ENCODE measurements around the gene FBLN2.

The FBLN2 gene

DNA sequence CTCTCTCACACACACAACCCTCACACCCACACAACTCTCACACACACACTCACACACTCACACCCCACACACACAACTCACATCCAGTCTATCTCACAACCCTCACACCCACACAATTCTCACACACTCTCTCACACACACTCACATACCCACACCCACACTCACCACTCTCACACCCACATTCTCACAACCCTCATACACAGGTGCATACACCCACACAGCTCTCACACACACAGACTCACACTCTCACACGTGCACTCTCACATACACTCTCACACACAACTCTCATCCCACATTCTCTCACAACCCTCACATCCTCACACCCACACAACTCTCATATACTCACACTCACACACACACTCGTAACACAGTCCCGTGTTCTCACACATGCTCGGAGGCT lies 134.4 kb downstream of the FBLN2 start:
- H3K4me2 ChIP-seq, result no peak overlapping the region
- H3K27me3 ChIP-seq (ENCODE audit: insufficient read depth, low read depth), result peaks cover 5% of the 10 kb centered on the region; the same call in 1 of the 2 replicates
- no peaks in the 10 kb centered on the region for H3K4me1 ChIP-seq (ENCODE audit: low read depth, poor library complexity, severe bottlenecking)
- H2AFZ ChIP-seq (ENCODE audit: low read depth), result no peak overlapping the region
- H3K79me2 ChIP-seq (ENCODE audit: insufficient read depth, low read depth), result no peaks in the 10 kb centered on the region
- no peaks in the 10 kb centered on the region for H3K36me3 ChIP-seq (ENCODE audit: insufficient read depth)
- no peak overlapping the region for H3K4me3 ChIP-seq (IDR thresholded peaks at IDR 0.05; ENCODE audit: insufficient read depth, low read depth, low read length)
- H4K20me1 ChIP-seq (ENCODE audit: insufficient read depth), result no peaks in the 10 kb centered on the region
- TF ChIP-seq, protein P1, sequence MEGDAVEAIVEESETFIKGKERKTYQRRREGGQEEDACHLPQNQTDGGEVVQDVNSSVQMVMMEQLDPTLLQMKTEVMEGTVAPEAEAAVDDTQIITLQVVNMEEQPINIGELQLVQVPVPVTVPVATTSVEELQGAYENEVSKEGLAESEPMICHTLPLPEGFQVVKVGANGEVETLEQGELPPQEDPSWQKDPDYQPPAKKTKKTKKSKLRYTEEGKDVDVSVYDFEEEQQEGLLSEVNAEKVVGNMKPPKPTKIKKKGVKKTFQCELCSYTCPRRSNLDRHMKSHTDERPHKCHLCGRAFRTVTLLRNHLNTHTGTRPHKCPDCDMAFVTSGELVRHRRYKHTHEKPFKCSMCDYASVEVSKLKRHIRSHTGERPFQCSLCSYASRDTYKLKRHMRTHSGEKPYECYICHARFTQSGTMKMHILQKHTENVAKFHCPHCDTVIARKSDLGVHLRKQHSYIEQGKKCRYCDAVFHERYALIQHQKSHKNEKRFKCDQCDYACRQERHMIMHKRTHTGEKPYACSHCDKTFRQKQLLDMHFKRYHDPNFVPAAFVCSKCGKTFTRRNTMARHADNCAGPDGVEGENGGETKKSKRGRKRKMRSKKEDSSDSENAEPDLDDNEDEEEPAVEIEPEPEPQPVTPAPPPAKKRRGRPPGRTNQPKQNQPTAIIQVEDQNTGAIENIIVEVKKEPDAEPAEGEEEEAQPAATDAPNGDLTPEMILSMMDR (conservative IDR thresholded peaks at IDR 0.05; ENCODE audit: low read depth, low read length), result no peak
- no peak overlapping the region for H3K9ac ChIP-seq
- H3K27ac ChIP-seq, result no peak overlapping the region

GRCh38 chr3:13683772-13684171 lies 134.8 kb downstream of the FBLN2 start:
- Histone ChIP-seq H3K4me3 (IDR thresholded peaks at IDR 0.05; ENCODE audit: insufficient read depth, low read depth, low read length) (no peak overlapping the region), H3K4me2 (no peak overlapping the region), H4K20me1 (ENCODE audit: insufficient read depth) (no peaks in the 10 kb centered on the region), H3K27ac (no peak overlapping the region), H3K79me2 (ENCODE audit: insufficient read depth, low read depth) (no peaks in the 10 kb centered on the region), H3K36me3 (ENCODE audit: insufficient read depth) (no peaks in the 10 kb centered on the region), H3K9ac (no peak overlapping the region), H3K27me3 (ENCODE audit: insufficient read depth, low read depth) (peaks cover 5% of the 10 kb centered on the region; the same call in 1 of the 2 replicates), H3K4me1 (ENCODE audit: low read depth, poor library complexity, severe bottlenecking) (no peaks in the 10 kb centered on the region), H2AFZ (ENCODE audit: low read depth) (no peak overlapping the region)
- TF ChIP-seq, protein P1 (conservative IDR thresholded peaks at IDR 0.05; ENCODE audit: low read depth, low read length), result no peak

GRCh38 chr3:13684350-13684749 lies 135.4 kb downstream of the FBLN2 start:
- no peak overlapping the region for H2AFZ ChIP-seq (ENCODE audit: low read depth)
- TF ChIP-seq, protein P1 (conservative IDR thresholded peaks at IDR 0.05; ENCODE audit: low read depth, low read length), result no peak
- no peak overlapping the region for H3K4me3 ChIP-seq (IDR thresholded peaks at IDR 0.05; ENCODE audit: insufficient read depth, low read depth, low read length)
- H3K36me3 ChIP-seq (ENCODE audit: insufficient read depth), result no peaks in the 10 kb centered on the region
- H3K4me1 ChIP-seq (ENCODE audit: low read depth, poor library complexity, severe bottlenecking), result no peaks in the 10 kb centered on the region
- no peak overlapping the region for H3K9ac ChIP-seq
- H4K20me1 ChIP-seq (ENCODE audit: insufficient read depth), result no peaks in the 10 kb centered on the region
- H3K79me2 ChIP-seq (ENCODE audit: insufficient read depth, low read depth), result no peaks in the 10 kb centered on the region
- peaks cover 5% of the 10 kb centered on the region; the same call in 1 of the 2 replicates for H3K27me3 ChIP-seq (ENCODE audit: insufficient read depth, low read depth)
- H3K4me2 ChIP-seq, result no peak overlapping the region
- H3K27ac ChIP-seq, result no peak overlapping the region

DNA sequence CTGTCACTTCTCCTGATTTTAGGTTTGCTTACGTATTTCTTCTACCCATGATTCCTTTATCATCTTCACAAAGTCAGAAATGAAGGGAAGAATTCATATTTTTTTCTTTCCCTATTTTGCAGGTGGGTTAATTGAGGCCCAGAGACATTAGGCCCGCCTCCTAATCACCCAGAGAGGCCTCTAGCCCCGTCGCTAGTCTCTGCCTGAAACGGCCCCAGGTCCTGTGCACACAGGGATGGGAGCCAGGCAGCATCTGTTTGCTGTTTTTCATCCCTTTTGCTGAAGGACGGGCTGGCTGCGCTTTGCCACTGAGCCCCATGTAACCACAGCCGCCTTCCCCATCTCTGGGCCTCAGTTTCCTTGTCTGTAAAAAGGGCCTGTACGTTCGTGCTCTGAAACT lies 135.9 kb downstream of the FBLN2 start:
- Histone ChIP-seq H4K20me1 (ENCODE audit: insufficient read depth) (no peaks in the 10 kb centered on the region), H2AFZ (ENCODE audit: low read depth) (no peak overlapping the region), H3K36me3 (ENCODE audit: insufficient read depth) (no peaks in the 10 kb centered on the region), H3K27ac (no peak overlapping the region), H3K27me3 (ENCODE audit: insufficient read depth, low read depth) (peaks cover 5% of the 10 kb centered on the region; the same call in 1 of the 2 replicates), H3K4me1 (ENCODE audit: low read depth, poor library complexity, severe bottlenecking) (no peaks in the 10 kb centered on the region), H3K4me2 (no peak overlapping the region), H3K4me3 (IDR thresholded peaks at IDR 0.05; ENCODE audit: insufficient read depth, low read depth, low read length) (no peak overlapping the region), H3K9ac (no peak overlapping the region), H3K79me2 (ENCODE audit: insufficient read depth, low read depth) (no peaks in the 10 kb centered on the region)
- TF ChIP-seq, protein P1 (conservative IDR thresholded peaks at IDR 0.05; ENCODE audit: low read depth, low read length), result no peak
